CD8-positive, alpha-beta memory T cell (primary cell): ENCODE data around the gene FOXD2. TPM values are rescaled to one million over a fixed set of nuclear protein-coding genes. Genes with fewer than 3 reads are reported as not detected.

ENCODE experiments used
- CTCF ChIA-PET: fragments of 350-600 bp; sonication (Branson Sonifier 250); formaldehyde crosslinking; loops from one replicate; lab custom pipeline; 2021; ENCODE audit warnings: antibody characterized with exemption; lab: Charles Lee
- POLR2A ChIA-PET: fragments of 350-600 bp; sonication (Branson Sonifier 250); formaldehyde crosslinking; loops from one replicate; lab custom pipeline; 2021; ENCODE audit warnings: antibody characterized with exemption; lab: Charles Lee
- DNase-seq, 5 donors: peaks; one replicate each; pipeline versions ENCODE4 v3.0.0 to v3.0.0-alpha.2; 2020 to 2022; ENCODE audit warnings: mixed read lengths in 1 of 5
- H3K27ac ChIP-seq: one replicate; pipeline ENCODE4 v1.7.0; 2013; ENCODE audit warnings: low read depth, mild to moderate bottlenecking, low read length, moderate library complexity
- H3K27me3 ChIP-seq: 2 replicates; pipeline ENCODE4 v1.7.0; 2013; ENCODE audit warnings: low read length, mild to moderate bottlenecking; ENCODE audit not compliant: insufficient read depth, poor library complexity, severe bottlenecking
- H3K36me3 ChIP-seq: 2 replicates; pipeline ENCODE4 v1.7.0; 2013; ENCODE audit warnings: mild to moderate bottlenecking, low read length, moderate library complexity; ENCODE audit not compliant: insufficient read depth
- H3K4me1 ChIP-seq: 2 replicates; pipeline ENCODE4 v1.7.0; 2013; ENCODE audit warnings: mild to moderate bottlenecking, low read length, moderate library complexity; ENCODE audit not compliant: insufficient read depth
- H3K4me3 ChIP-seq: 2 replicates; pipeline ENCODE4 v1.7.0; 2013; ENCODE audit warnings: mild to moderate bottlenecking, low read length
- H3K9me3 ChIP-seq: 2 replicates; pipeline ENCODE4 v1.7.0; 2013; ENCODE audit warnings: mild to moderate bottlenecking, low read length
- H3K27ac Mint-ChIP-seq, 8 donors: one replicate each; pipeline ENCODE4 v1.8.0; 2020 to 2021; ENCODE audit warnings: mixed read lengths in 8 of 8, mild to moderate bottlenecking in 6 of 8, inconsistent platforms in 3 of 8, moderate library complexity in 3 of 8
- H3K27me3 Mint-ChIP-seq, 2 donors: one replicate each; pipeline ENCODE4 v1.8.0; 2020 to 2021; ENCODE audit warnings: mixed read lengths in 2 of 2, mild to moderate bottlenecking in 1 of 2, moderate library complexity in 1 of 2
- H3K36me3 Mint-ChIP-seq, 3 donors: one replicate each; pipeline ENCODE4 v1.8.0; 2020 to 2021; ENCODE audit warnings: mixed read lengths in 3 of 3, inconsistent platforms in 1 of 3, mild to moderate bottlenecking in 1 of 3
- H3K4me1 Mint-ChIP-seq, 3 donors: one replicate each; pipeline ENCODE4 v1.8.0; 2020 to 2021; ENCODE audit warnings: mixed read lengths in 3 of 3, inconsistent platforms in 1 of 3, mild to moderate bottlenecking in 1 of 3
- H3K4me3 Mint-ChIP-seq, 7 donors: one replicate each; pipeline ENCODE4 v1.8.0; 2020 to 2021; ENCODE audit warnings: mixed read lengths in 7 of 7, mild to moderate bottlenecking in 6 of 7, moderate library complexity in 4 of 7, inconsistent platforms in 2 of 7
- H3K9me3 Mint-ChIP-seq, 5 donors: one replicate each; pipeline ENCODE4 v1.8.0; 2020 to 2022; ENCODE audit warnings: mixed read lengths in 5 of 5, mild to moderate bottlenecking in 3 of 5, moderate library complexity in 2 of 5, inconsistent platforms in 1 of 5
- polyA plus RNA-seq: library from polyadenylated mRNA; unstranded; fragments of 300-500 nt; fragmentation: Illumina TruSeq; gene quantifications from one replicate; pipeline ENCODE4 v1.2.3, GENCODE V29; 2021
- total RNA-seq, 2 experiments: library from RNA; stranded (reverse); gene quantifications; one replicate each; pipeline ENCODE4 v1.2.3, GENCODE V29; 2021

Gene FOXD2
- total and polyA plus RNA-seq, 3 experiments from 2014 or later = 0.18 to 0.37 (median 0.22) TPM

- Histone ChIP-seq H3K27ac (no peak overlapping the region), H3K4me3 (no peak overlapping the region), H3K4me1 (no peaks in the 10 kb centered on the region), H3K36me3 (no peaks in the 10 kb centered on the region), H3K9me3 (no peaks in the 10 kb centered on the region), H3K27me3 (peaks cover 16% of the 10 kb centered on the region)
- H3K27me3 Mint-ChIP-seq = peaks cover 51 to 76% of the 10 kb centered on the region in 2 donors
- H3K4me1 Mint-ChIP-seq = no peaks in the 10 kb centered on the region
- DNase-seq = no peak
- H3K4me3 Mint-ChIP-seq = no peak overlapping the region
- H3K9me3 Mint-ChIP-seq = no peaks in the 10 kb centered on the region
- ChIA-PET CTCF (no interaction called here), POLR2A (no interaction called here)
- no peak overlapping the region for H3K27ac Mint-ChIP-seq
- no peaks in the 10 kb centered on the region for H3K36me3 Mint-ChIP-seq
These were observed 22.6 kb downstream of the FOXD2 start for GRCh38 chr1:47460456-47460855.

GRCh38 chr1:47465605-47466004, 27.8 kb downstream of the FOXD2 start:
- no peaks in the 10 kb centered on the region for H3K4me1 Mint-ChIP-seq

GRCh38 chr1:47468709-47469389, 31.0 kb downstream of the FOXD2 start:
- DNase-seq = no peak
- Mint-ChIP-seq H3K4me1 (no peaks in the 10 kb centered on the region), H3K27ac (no peak overlapping the region), H3K27me3 (peaks cover 15 to 35% of the 10 kb centered on the region in 2 donors), H3K4me3 (no peak overlapping the region), H3K9me3 (no peaks in the 10 kb centered on the region), H3K36me3 (no peaks in the 10 kb centered on the region)
- H3K9me3 ChIP-seq = no peaks in the 10 kb centered on the region
- no peak overlapping the region for H3K27ac ChIP-seq
- H3K27me3 ChIP-seq = no peaks in the 10 kb centered on the region
- ChIA-PET POLR2A (no interaction called here), CTCF (no interaction called here)
- no peaks in the 10 kb centered on the region for H3K4me1 ChIP-seq
- H3K36me3 ChIP-seq = no peaks in the 10 kb centered on the region
- no peak overlapping the region for H3K4me3 ChIP-seq

More at GRCh38 chr1:47465605-47466004, 27.8 kb downstream of the FOXD2 start:
- ChIA-PET CTCF (interaction anchor here (1.0 kb wide), 1 partner anchor 29 kb away, joined by 4 read pairs; no protein-coding TSS in a partner anchor), POLR2A (no interaction called here)
- H3K4me1 ChIP-seq = no peaks in the 10 kb centered on the region
- Mint-ChIP-seq H3K36me3 (no peaks in the 10 kb centered on the region), H3K4me3 (no peak overlapping the region), H3K27me3 (peaks cover 24 to 48% of the 10 kb centered on the region in 2 donors), H3K27ac (no peak overlapping the region), H3K9me3 (no peaks in the 10 kb centered on the region)
- H3K27ac ChIP-seq = no peak overlapping the region
- no peaks in the 10 kb centered on the region for H3K36me3 ChIP-seq
- H3K4me3 ChIP-seq = no peak overlapping the region
- no peaks in the 10 kb centered on the region for H3K9me3 ChIP-seq
- peaks cover 5% of the 10 kb centered on the region for H3K27me3 ChIP-seq
- no peak for DNase-seq

GRCh38 chr1:47469390-47469759, 31.5 kb downstream of the FOXD2 start:
- Mint-ChIP-seq H3K4me1 (no peaks in the 10 kb centered on the region), H3K4me3 (no peak overlapping the region), H3K36me3 (no peaks in the 10 kb centered on the region), H3K9me3 (no peaks in the 10 kb centered on the region), H3K27ac (no peak overlapping the region), H3K27me3 (peaks cover 17 to 37% of the 10 kb centered on the region in 2 donors)
- H3K27ac ChIP-seq = no peak overlapping the region
- ChIA-PET CTCF (no interaction called here), POLR2A (no interaction called here)
- H3K36me3 ChIP-seq = no peaks in the 10 kb centered on the region
- H3K4me1 ChIP-seq = no peaks in the 10 kb centered on the region
- DNase-seq = no peak
- H3K27me3 ChIP-seq = no peaks in the 10 kb centered on the region
- H3K9me3 ChIP-seq = no peaks in the 10 kb centered on the region
- no peak overlapping the region for H3K4me3 ChIP-seq

- H3K36me3 ChIP-seq = no peaks in the 10 kb centered on the region
- Mint-ChIP-seq H3K27ac (no peak overlapping the region), H3K9me3 (no peaks in the 10 kb centered on the region), H3K4me1 (no peaks in the 10 kb centered on the region), H3K36me3 (no peaks in the 10 kb centered on the region), H3K27me3 (peaks cover 17 to 38% of the 10 kb centered on the region in 2 donors), H3K4me3 (no peak overlapping the region)
- POLR2A ChIA-PET = no interaction called here
- H3K4me1 ChIP-seq = no peaks in the 10 kb centered on the region
- no peak overlapping the region for H3K27ac ChIP-seq
- CTCF ChIA-PET = no interaction called here
- no peaks in the 10 kb centered on the region for H3K9me3 ChIP-seq
- no peak overlapping the region for H3K4me3 ChIP-seq
- no peaks in the 10 kb centered on the region for H3K27me3 ChIP-seq
- DNase-seq = no peak
These were observed 32.1 kb downstream of the FOXD2 start for GRCh38 chr1:47469910-47470309.

- DNase-seq = no peak
- ChIA-PET POLR2A (no interaction called here), CTCF (no interaction called here)
- no peaks in the 10 kb centered on the region for H3K4me1 Mint-ChIP-seq
- Histone ChIP-seq H3K4me1 (no peaks in the 10 kb centered on the region), H3K27ac (no peak overlapping the region), H3K27me3 (no peaks in the 10 kb centered on the region), H3K4me3 (no peak overlapping the region), H3K9me3 (no peaks in the 10 kb centered on the region), H3K36me3 (no peaks in the 10 kb centered on the region)
- no peaks in the 10 kb centered on the region for H3K9me3 Mint-ChIP-seq
- H3K27ac Mint-ChIP-seq = no peak overlapping the region
- no peak overlapping the region for H3K4me3 Mint-ChIP-seq
- no peaks in the 10 kb centered on the region for H3K36me3 Mint-ChIP-seq
- H3K27me3 Mint-ChIP-seq = peaks cover 19 to 38% of the 10 kb centered on the region in 2 donors
These were observed 33.3 kb downstream of the FOXD2 start for GRCh38 chr1:47471163-47471562.

GRCh38 chr1:47474278-47475193, 36.7 kb downstream of the FOXD2 start:
- Mint-ChIP-seq H3K4me3 (no peak overlapping the region), H3K36me3 (no peaks in the 10 kb centered on the region), H3K9me3 (no peaks in the 10 kb centered on the region), H3K4me1 (no peaks in the 10 kb centered on the region), H3K27ac (no peak overlapping the region), H3K27me3 (peaks cover 18 to 38% of the 10 kb centered on the region in 2 donors)
- H3K4me3 ChIP-seq = no peak overlapping the region
- DNase-seq = no peak
- CTCF ChIA-PET = no interaction called here
- no peaks in the 10 kb centered on the region for H3K27me3 ChIP-seq
- no peaks in the 10 kb centered on the region for H3K9me3 ChIP-seq
- no peaks in the 10 kb centered on the region for H3K4me1 ChIP-seq
- POLR2A ChIA-PET = no interaction called here
- H3K27ac ChIP-seq = no peak overlapping the region
- no peaks in the 10 kb centered on the region for H3K36me3 ChIP-seq

- Mint-ChIP-seq H3K27me3 (peaks cover 17 to 33% of the 10 kb centered on the region in 2 donors), H3K27ac (no peak overlapping the region), H3K4me3 (no peak overlapping the region), H3K4me1 (no peaks in the 10 kb centered on the region), H3K9me3 (no peaks in the 10 kb centered on the region), H3K36me3 (no peaks in the 10 kb centered on the region)
- ChIA-PET POLR2A (no interaction called here), CTCF (no interaction called here)
- Histone ChIP-seq H3K27me3 (no peaks in the 10 kb centered on the region), H3K9me3 (no peaks in the 10 kb centered on the region), H3K27ac (no peak overlapping the region), H3K36me3 (no peaks in the 10 kb centered on the region), H3K4me3 (no peak overlapping the region), H3K4me1 (no peaks in the 10 kb centered on the region)
- no peak for DNase-seq
These were observed 39.8 kb downstream of the FOXD2 start for GRCh38 chr1:47477595-47478080.
